Endothelial cell of umbilical vein (primary cell): Measurements from ENCODE around the gene FMN2. TPM values are rescaled to one million over a fixed set of nuclear protein-coding genes. Genes with fewer than 3 reads are reported as not detected.

Experiments used
- BruUV-seq: library from RNA; stranded (reverse); fragments of 400-500 nt; replicated peaks from 2 replicates; lab custom pipeline; 2021; lab: Mats Ljungman, UMichigan
- CTCF ChIA-PET: fragments of 300-600, 350-600 bp; sonication (Branson Sonifier 250); formaldehyde crosslinking; loops from one replicate; lab custom pipeline; 2021; ENCODE audit warnings: antibody characterized with exemption, inconsistent platforms; lab: Charles Lee
- POLR2A ChIA-PET: fragments of 300-600, 350-600 bp; sonication (Branson Sonifier 250); formaldehyde crosslinking; loops from one replicate; lab custom pipeline; 2021; ENCODE audit warnings: antibody characterized with exemption, inconsistent platforms; lab: Charles Lee
- DNase-seq: peaks from one replicate; pipeline ENCODE4 v3.0.0-alpha.2; 2011; ENCODE audit warnings: low read depth, low spot score
- FAIRE-seq: peaks from 2 replicates; lab custom pipeline; 2011; peaks lifted over from hg19 to GRCh38; lab: Jason Lieb, UNC
- H2AFZ ChIP-seq: 2 replicates; pipeline ENCODE4 v1.6.0; 2012; ENCODE audit warnings: low read depth, low read length, control low read depth, inconsistent platforms
- H3K27ac ChIP-seq: 2 replicates; pipeline ENCODE4 v1.5.1; 2011; ENCODE audit warnings: low read depth, mild to moderate bottlenecking, control low read depth, low read length, moderate library complexity; ENCODE audit not compliant: insufficient read depth
- H3K27me3 ChIP-seq, 2 experiments: 2 replicates each; pipeline versions ENCODE4 v1.6.0 to v1.6.1; 2011; ENCODE audit warnings: low read length in 2 of 2, mixed read lengths in 1 of 2; ENCODE audit not compliant: control insufficient read depth in 2 of 2, insufficient read depth in 2 of 2
- H3K36me3 ChIP-seq, 2 experiments: 2 replicates in 1 of 2; 3 replicates in 1 of 2; pipeline ENCODE4 v1.5.1; 2011; ENCODE audit warnings: low read length in 2 of 2, mild to moderate bottlenecking in 1 of 2, moderate library complexity in 1 of 2; ENCODE audit not compliant: control insufficient read depth in 2 of 2, insufficient read depth in 2 of 2; ENCODE audit errors: extremely low read depth in 1 of 2
- H3K4me1 ChIP-seq: 3 replicates; pipeline ENCODE4 v1.5.1; 2011; ENCODE audit warnings: mild to moderate bottlenecking, low read length; ENCODE audit not compliant: control insufficient read depth, insufficient read depth; ENCODE audit errors: extremely low read depth
- H3K4me2 ChIP-seq: 2 replicates; pipeline ENCODE4 v1.6.1; 2011; ENCODE audit warnings: low read length, control low read depth, mixed read lengths; ENCODE audit not compliant: insufficient read depth
- H3K4me3 ChIP-seq, 3 experiments: fragments of 200-600 bp in 1 of 3; sonication (generic), shearing (Covaris generic) in 1 of 3; replicated peaks in 1 of 3; 2 replicates each; pipeline ENCODE4 v1.5.1; 2011 to 2016; ENCODE audit warnings: control low read depth in 3 of 3, low read length in 3 of 3, mild to moderate bottlenecking in 2 of 3, inconsistent platforms in 1 of 3, low read depth in 1 of 3, moderate library complexity in 1 of 3; ENCODE audit not compliant: insufficient read depth in 1 of 3
- H3K79me2 ChIP-seq: 2 replicates; pipeline ENCODE4 v1.6.0; 2012; ENCODE audit warnings: low read length, inconsistent platforms; ENCODE audit not compliant: control insufficient read depth, insufficient read depth
- H3K9ac ChIP-seq: replicated peaks from 2 replicates; pipeline ENCODE3; 2011; ENCODE audit warnings: low read length, control low read depth; ENCODE audit not compliant: insufficient read depth; ENCODE audit errors: extremely low read depth
- H3K9me1 ChIP-seq: replicated peaks from 3 replicates; pipeline ENCODE4 v1.6.0; 2011; ENCODE audit warnings: mild to moderate bottlenecking, low read length; ENCODE audit not compliant: control insufficient read depth, insufficient read depth; ENCODE audit errors: extremely low read depth
- H3K9me3 ChIP-seq: replicated peaks from 2 replicates; pipeline ENCODE4 v1.5.1; 2012; ENCODE audit warnings: low read length, inconsistent platforms; ENCODE audit not compliant: control insufficient read depth, insufficient read depth
- H4K20me1 ChIP-seq: replicated peaks from 2 replicates; pipeline ENCODE3; 2011; ENCODE audit warnings: mild to moderate bottlenecking, low read length; ENCODE audit not compliant: control insufficient read depth, insufficient read depth; ENCODE audit errors: extremely low read depth
- CTCF ChIP-seq, 2 donors: IDR thresholded peaks; 1 replicate in 1 of 2; 2 replicates in 1 of 2; pipeline ENCODE4 v1.5.1; 2011; ENCODE audit warnings: low read length in 2 of 2, mild to moderate bottlenecking in 2 of 2, moderate library complexity in 2 of 2, control low read depth in 1 of 2, inconsistent platforms in 1 of 2, low read depth in 1 of 2; ENCODE audit not compliant: insufficient read depth in 1 of 2; ENCODE audit errors: extremely low read depth in 1 of 2
- EZH2 ChIP-seq: IDR thresholded peaks from 2 replicates; pipeline ENCODE4 v1.6.1; 2012; ENCODE audit warnings: borderline replicate concordance, low read depth, mild to moderate bottlenecking, moderate library complexity, low read length, inconsistent platforms; ENCODE audit not compliant: severe bottlenecking
- FOS ChIP-seq: IDR thresholded peaks from 2 replicates; pipeline ENCODE4 v1.6.1; 2011; ENCODE audit warnings: mild to moderate bottlenecking, low read length, moderate library complexity, borderline replicate concordance; ENCODE audit not compliant: insufficient read depth
- GATA2 ChIP-seq: IDR thresholded peaks from 2 replicates; pipeline ENCODE4 v1.7.0; 2011; ENCODE audit warnings: low read depth, mild to moderate bottlenecking, moderate library complexity, mixed read lengths, low read length; ENCODE audit not compliant: insufficient read length, insufficient read depth
- JUN ChIP-seq: IDR thresholded peaks from 2 replicates; pipeline ENCODE4 v1.6.1; 2011; ENCODE audit warnings: borderline replicate concordance, low read depth; ENCODE audit not compliant: insufficient read length, insufficient read depth
- MAX ChIP-seq: IDR thresholded peaks from 2 replicates; pipeline ENCODE4 v1.6.1; 2011; ENCODE audit not compliant: insufficient read depth, insufficient read length
- MYC ChIP-seq: IDR thresholded peaks from one replicate; pipeline ENCODE4 v1.6.1; 2011; ENCODE audit warnings: mild to moderate bottlenecking, low read depth, low read length
- POLR2A ChIP-seq: IDR thresholded peaks from 2 replicates; pipeline ENCODE4 v1.6.1; 2012; ENCODE audit warnings: low read depth, mild to moderate bottlenecking, control low read depth, low read length
- POLR2AphosphoS5 ChIP-seq: IDR thresholded peaks from 2 replicates; pipeline ENCODE4 v1.6.1; 2012; ENCODE audit warnings: low read depth, mild to moderate bottlenecking, control low read depth, low read length, moderate library complexity; ENCODE audit not compliant: insufficient read depth
- dilution Hi-C: fragments of 300-500 bp; cut with MboI; formaldehyde crosslinking; loops from one replicate; pipeline ENCODE4 v1.15.0; 2019; ENCODE audit warnings: low sequenced_read_pairs; ENCODE audit not compliant: extremely low pct_ligation_motif_present
- intact Hi-C: fragments of 100-400 bp; cut with micrococcal nuclease; formaldehyde crosslinking; loops from one replicate; pipeline ENCODE4 v1.10.0; 2022
- polyA plus RNA-seq, 4 experiments: library from polyadenylated mRNA; depleted of rRNA in 3 of 4; stranded (reverse) in 3 of 4; unstranded in 1 of 4; fragments of >200 nt; gene quantifications; 2 replicates each; pipeline versions ENCODE4 v1.2.1 to v1.2.3, GENCODE V29; 2011 to 2012; ENCODE audit warnings: missing spikeins in 1 of 4
- total RNA-seq: library from RNA; stranded (reverse); gene quantifications from 2 replicates; pipeline ENCODE4 v1.2.3, GENCODE V29; 2021

The FMN2 gene
- total and polyA plus RNA-seq, 2 donors (not counting 3 experiments of a cell fraction or from before 2014, with no cell fraction given) = not detected

GRCh38 chr1:240349695-240350094 lies 258.0 kb downstream of the FMN2 start:
- FAIRE-seq (no peak), DNase-seq (no peak)
- no peaks in the 10 kb centered on the region for H3K9me3 ChIP-seq
- no peaks in the 10 kb centered on the region for H3K27me3 ChIP-seq
- ChIA-PET CTCF (no interaction called here), POLR2A (no interaction called here)
- no peak overlapping the region for H3K4me3 ChIP-seq
- H4K20me1 ChIP-seq = no peaks in the 10 kb centered on the region
- no peak overlapping the region for H3K27ac ChIP-seq
- dilution Hi-C loops (no loop called here), intact Hi-C loops (no loop called here)
- no peak overlapping the region for H3K9ac ChIP-seq
- H3K9me1 ChIP-seq = no peaks in the 10 kb centered on the region
- H3K79me2 ChIP-seq = no peaks in the 10 kb centered on the region
- no peak for TF ChIP-seq MYC
- TF ChIP-seq POLR2AphosphoS5 = no peak
- no peak for TF ChIP-seq JUN
- TF ChIP-seq FOS = no peak
- no peak for TF ChIP-seq MAX
- TF ChIP-seq CTCF (IDR thresholded peaks at IDR 0.05; ENCODE audit: extremely low read depth in 1 of 2, insufficient read depth in 1 of 2, low read depth in 1 of 2, low read length in 2 of 2) = no peak
- TF ChIP-seq GATA2 = no peak
- no peak for TF ChIP-seq POLR2A
- no peak for TF ChIP-seq EZH2
- H3K4me1 ChIP-seq = no peaks in the 10 kb centered on the region
- H2AFZ ChIP-seq = no peak overlapping the region
- H3K4me2 ChIP-seq = no peak overlapping the region
- no TSS peak for BruUV-seq
- H3K36me3 ChIP-seq = no peaks in the 10 kb centered on the region
